Endodermal cell (in vitro differentiated cells): ENCODE data around the gene PNRC2. TPM values are rescaled to one million over a fixed set of nuclear protein-coding genes. Genes with fewer than 3 reads are reported as not detected.

Experiments
- DNase-seq: peaks from one replicate; pipeline ENCODE4 v3.0.0-alpha.2; 2017
- H3K27ac ChIP-seq: 2 replicates; pipeline ENCODE4 v1.5.1; 2013; ENCODE audit warnings: mild to moderate bottlenecking, low read depth, low read length, moderate library complexity
- H3K27me3 ChIP-seq: 2 replicates; pipeline ENCODE4 v1.6.1; 2013; ENCODE audit warnings: mild to moderate bottlenecking, low read length, moderate library complexity; ENCODE audit not compliant: insufficient read depth, control insufficient read depth, poor library complexity, severe bottlenecking
- H3K36me3 ChIP-seq: 2 replicates; pipeline ENCODE4 v1.7.0; 2013; ENCODE audit warnings: mild to moderate bottlenecking, low read length, moderate library complexity; ENCODE audit not compliant: control insufficient read depth, insufficient read depth
- H3K4me1 ChIP-seq: one replicate; pipeline ENCODE4 v1.7.0; 2013; ENCODE audit warnings: low read length; ENCODE audit not compliant: control insufficient read depth, insufficient read depth
- H3K4me3 ChIP-seq: 2 replicates; pipeline ENCODE4 v1.5.1; 2013; ENCODE audit warnings: mild to moderate bottlenecking, low read length, moderate library complexity
- H3K9ac ChIP-seq: 2 replicates; pipeline ENCODE4 v1.6.1; 2013; ENCODE audit warnings: mild to moderate bottlenecking, low read length, moderate library complexity; ENCODE audit not compliant: poor library complexity, severe bottlenecking; ENCODE audit errors: extremely low read depth
- H3K9me3 ChIP-seq: 2 replicates; pipeline ENCODE4 v1.6.1; 2013; ENCODE audit warnings: mild to moderate bottlenecking, low read length, moderate library complexity; ENCODE audit not compliant: control insufficient read depth
- H3K27ac Mint-ChIP-seq: 2 replicates; pipeline ENCODE4 v1.8.0; 2020; ENCODE audit warnings: mixed read lengths
- H3K27me3 Mint-ChIP-seq: 2 replicates; pipeline ENCODE4 v1.8.0; 2021; ENCODE audit warnings: mild to moderate bottlenecking, mixed read lengths; ENCODE audit not compliant: insufficient read depth
- H3K36me3 Mint-ChIP-seq: 2 replicates; pipeline ENCODE4 v1.8.0; 2020; ENCODE audit warnings: low read depth, mixed read lengths
- H3K4me1 Mint-ChIP-seq: 2 replicates; pipeline ENCODE4 v1.8.0; 2020; ENCODE audit warnings: mixed read lengths
- H3K4me3 Mint-ChIP-seq: 2 replicates; pipeline ENCODE4 v1.8.0; 2020; ENCODE audit warnings: mild to moderate bottlenecking, moderate library complexity, mixed read lengths
- H3K9me3 Mint-ChIP-seq: 2 replicates; pipeline ENCODE4 v1.8.0; 2020; ENCODE audit warnings: mild to moderate bottlenecking, mixed read lengths
- CTCF ChIP-seq: fragments of 200-600 bp; sonication (generic); conservative IDR thresholded peaks from 2 replicates; pipeline ENCODE4 v1.5.0; 2021; ENCODE audit warnings: antibody characterized with exemption, mild to moderate bottlenecking
- WGBS, 2 experiments: methylation state at CpG; one replicate each; pipeline versions ENCODE4 v1.1.5 to v1.1.7; 2013; ENCODE audit warnings: missing lambda C conversion rate in 2 of 2, mixed read lengths in 1 of 2; ENCODE audit not compliant: insufficient coverage in 1 of 2, insufficient read length in 1 of 2; 5-methylcytosine and 5-hydroxymethylcytosine counted together
- total RNA-seq, 2 donors: library from RNA; stranded (reverse); fragmentation: NEBNext Ultra II Directional in 1 of 2; extraction: Animal tissue kit (Norgen Biotek cat#: 25700) in 1 of 2; gene quantifications; 2 replicates in 1 of 2; 3 replicates in 1 of 2; pipeline ENCODE4 v1.2.1, GENCODE V29; 2021

PNRC2 gene
- total RNA-seq, 2 donors from 2014 or later = 107 to 108 TPM

- Mint-ChIP-seq H3K4me3 (peak overlapping the region; percentile 98), H3K27me3 (no peaks in the 10 kb centered on the region), H3K27ac (peak overlapping the region; percentile 100), H3K36me3 (peaks cover 22% of the 10 kb centered on the region), H3K9me3 (no peaks in the 10 kb centered on the region), H3K4me1 (peaks cover 13% of the 10 kb centered on the region)
- 0 to 3% methylated on average over 8 to 15 of the region's 15 CpGs for WGBS, 2 experiments
- DNase-seq = no peak
- H3K27ac ChIP-seq = peak overlapping the region; percentile 99
- no peaks in the 10 kb centered on the region for H3K4me1 ChIP-seq
- H3K36me3 ChIP-seq = peaks cover 32% of the 10 kb centered on the region
- no peaks in the 10 kb centered on the region for H3K9me3 ChIP-seq
- TF ChIP-seq CTCF = peak; percentile 3
- peak overlapping the region; percentile 97 for H3K4me3 ChIP-seq
- H3K27me3 ChIP-seq = no peaks in the 10 kb centered on the region
- peak overlapping the region; percentile 97 for H3K9ac ChIP-seq
Observed at GRCh38 chr1:23960291-23961020, 828 bp downstream of the PNRC2 start.

- Histone ChIP-seq H3K4me3 (no peak overlapping the region), H3K27ac (no peak overlapping the region), H3K9me3 (no peaks in the 10 kb centered on the region), H3K4me1 (no peaks in the 10 kb centered on the region), H3K36me3 (peaks cover 63% of the 10 kb centered on the region), H3K27me3 (no peaks in the 10 kb centered on the region), H3K9ac (no peak overlapping the region)
- Mint-ChIP-seq H3K4me3 (no peak overlapping the region), H3K36me3 (peaks cover 38% of the 10 kb centered on the region), H3K27me3 (no peaks in the 10 kb centered on the region), H3K27ac (no peak overlapping the region), H3K9me3 (no peaks in the 10 kb centered on the region), H3K4me1 (peaks cover 13% of the 10 kb centered on the region)
- DNase-seq = no peak
- WGBS, 2 experiments = 91% methylated on average over 1 of the region's 1 CpG; no CpG with 5 or more reads in 1 of the 2 experiments
- no peak for TF ChIP-seq CTCF
Observed at GRCh38 chr1:23963617-23964234, 4.1 kb downstream of the PNRC2 start.

GRCh38 chr1:23964235-23964668, 4.6 kb downstream of the PNRC2 start:
- Histone ChIP-seq H3K27ac (peak overlapping the region; percentile 69), H3K9ac (no peak overlapping the region), H3K4me1 (no peaks in the 10 kb centered on the region), H3K4me3 (no peak overlapping the region), H3K36me3 (peaks cover 68% of the 10 kb centered on the region), H3K9me3 (no peaks in the 10 kb centered on the region), H3K27me3 (no peaks in the 10 kb centered on the region)
- H3K4me1 Mint-ChIP-seq = peaks cover 13% of the 10 kb centered on the region
- WGBS, 2 experiments = 93 to 100% methylated on average over 2 to 3 of the region's 3 CpGs
- no peak overlapping the region for H3K4me3 Mint-ChIP-seq
- no peak for TF ChIP-seq CTCF
- no peak for DNase-seq
- no peaks in the 10 kb centered on the region for H3K9me3 Mint-ChIP-seq
- no peaks in the 10 kb centered on the region for H3K27me3 Mint-ChIP-seq
- peak overlapping the region; percentile 78 for H3K27ac Mint-ChIP-seq
- peaks cover 41% of the 10 kb centered on the region for H3K36me3 Mint-ChIP-seq
